ENCODE results near the gene WDFY4.
"Not testable (repeated sequence)": the region's sequence is repeated elsewhere in the genome, so short reads cannot be mapped to it uniquely, and the experiment has no call there.

WDFY4 gene, protein sequence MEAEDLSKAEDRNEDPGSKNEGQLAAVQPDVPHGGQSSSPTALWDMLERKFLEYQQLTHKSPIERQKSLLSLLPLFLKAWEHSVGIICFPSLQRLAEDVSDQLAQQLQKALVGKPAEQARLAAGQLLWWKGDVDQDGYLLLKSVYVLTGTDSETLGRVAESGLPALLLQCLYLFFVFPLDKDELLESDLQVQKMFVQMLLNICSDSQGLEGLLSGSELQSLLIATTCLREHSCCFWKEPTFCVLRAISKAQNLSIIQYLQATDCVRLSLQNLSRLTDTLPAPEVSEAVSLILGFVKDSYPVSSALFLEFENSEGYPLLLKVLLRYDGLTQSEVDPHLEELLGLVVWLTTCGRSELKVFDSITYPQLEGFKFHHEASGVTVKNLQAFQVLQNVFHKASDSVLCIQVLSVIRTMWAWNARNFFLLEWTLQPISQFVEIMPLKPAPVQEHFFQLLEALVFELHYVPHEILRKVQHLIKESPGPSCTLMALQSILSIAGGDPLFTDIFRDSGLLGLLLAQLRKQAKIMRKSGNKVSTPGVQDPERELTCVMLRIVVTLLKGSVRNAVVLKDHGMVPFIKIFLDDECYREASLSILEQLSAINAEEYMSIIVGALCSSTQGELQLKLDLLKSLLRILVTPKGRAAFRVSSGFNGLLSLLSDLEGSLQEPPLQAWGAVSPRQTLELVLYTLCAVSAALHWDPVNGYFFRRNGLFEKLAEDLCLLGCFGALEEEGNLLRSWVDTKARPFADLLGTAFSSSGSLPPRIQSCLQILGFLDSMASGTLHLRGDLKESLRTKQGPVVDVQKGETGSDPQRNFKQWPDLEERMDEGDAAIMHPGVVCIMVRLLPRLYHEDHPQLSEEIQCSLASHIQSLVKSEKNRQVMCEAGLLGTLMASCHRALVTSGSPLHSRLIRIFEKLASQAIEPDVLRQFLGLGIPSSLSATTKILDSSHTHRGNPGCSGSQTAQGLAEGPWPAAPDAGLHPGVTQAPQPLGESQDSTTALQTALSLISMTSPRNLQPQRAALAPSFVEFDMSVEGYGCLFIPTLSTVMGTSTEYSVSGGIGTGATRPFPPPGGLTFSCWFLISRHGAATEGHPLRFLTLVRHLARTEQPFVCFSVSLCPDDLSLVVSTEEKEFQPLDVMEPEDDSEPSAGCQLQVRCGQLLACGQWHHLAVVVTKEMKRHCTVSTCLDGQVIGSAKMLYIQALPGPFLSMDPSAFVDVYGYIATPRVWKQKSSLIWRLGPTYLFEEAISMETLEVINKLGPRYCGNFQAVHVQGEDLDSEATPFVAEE (N-terminal part only)

GRCh38 chr10:48684792-48685623, at the start of gene WDFY4:
WDFY4 (plus strand) TSS chr10:48684873; CDS start chr10:48709733, 24,860 bp downstream.
- DNase-seq (ENCODE audit: extremely low read depth in 1 of 2, low read depth in 1 of 2) = no peak

DNA sequence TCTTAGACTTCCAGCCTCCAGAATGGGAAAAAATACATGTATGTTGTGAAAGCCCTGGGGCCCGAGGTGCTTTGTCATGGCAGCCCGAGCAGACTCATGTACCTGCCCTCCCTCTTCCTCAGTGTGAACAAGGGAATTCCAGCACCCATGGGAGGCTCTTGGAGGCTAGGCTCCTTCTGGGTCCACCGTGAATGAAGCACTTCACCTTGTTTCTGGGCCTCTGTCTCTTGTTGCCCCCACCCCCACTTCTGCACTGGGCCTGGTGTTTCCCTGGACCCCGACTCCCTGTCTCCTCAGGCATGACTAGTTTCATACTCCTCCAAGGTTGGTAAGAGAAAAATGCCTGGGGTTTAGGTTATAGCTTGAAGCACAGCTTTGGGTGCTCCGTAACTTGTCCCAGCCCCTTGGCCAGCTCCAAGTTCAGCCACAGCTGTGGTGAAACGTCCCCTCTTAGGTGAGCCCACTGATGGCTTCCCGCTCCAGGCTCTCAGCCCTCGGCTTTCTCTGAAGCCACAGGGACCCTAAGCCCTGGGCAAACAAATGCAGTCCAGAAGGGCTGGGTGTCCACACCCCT, 49.6 kb upstream of the WDFY4 start:
- DNase-seq (ENCODE audit: extremely low read depth in 1 of 2, low read depth in 1 of 2) = no peak

GRCh38 chr10:48636231-48636630, 48.4 kb upstream of the WDFY4 start:
- no peak for DNase-seq (ENCODE audit: extremely low read depth in 1 of 2, low read depth in 1 of 2)

GRCh38 chr10:48636901-48637300, 47.8 kb upstream of the WDFY4 start:
- DNase-seq (ENCODE audit: extremely low read depth in 1 of 2, low read depth in 1 of 2) = no peak

DNA sequence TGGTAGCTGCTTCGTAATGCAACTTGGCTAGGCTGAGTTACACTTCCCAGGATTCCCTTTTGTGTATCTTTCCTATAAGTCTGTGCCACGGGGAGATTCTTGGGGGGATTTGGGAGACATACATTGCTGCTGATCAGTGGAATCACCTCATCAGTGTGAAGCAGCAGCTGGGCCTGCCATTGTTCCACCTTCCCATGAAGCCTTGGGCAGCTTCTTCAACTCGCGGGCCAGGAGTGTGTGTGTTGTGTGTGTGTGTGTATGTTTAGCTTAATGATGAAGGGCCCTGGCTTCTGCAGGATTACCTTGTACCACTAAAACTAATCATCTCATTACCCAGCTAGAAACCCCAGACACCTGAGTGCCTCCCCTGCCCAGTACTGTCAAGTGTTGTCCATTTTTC, 46.5 kb upstream of the WDFY4 start:
- DNase-seq (ENCODE audit: extremely low read depth in 1 of 2, low read depth in 1 of 2) = no peak

- no peak for DNase-seq (ENCODE audit: extremely low read depth in 1 of 2, low read depth in 1 of 2)
These were observed 45.7 kb upstream of the WDFY4 start for GRCh38 chr10:48638739-48639527.

DNA sequence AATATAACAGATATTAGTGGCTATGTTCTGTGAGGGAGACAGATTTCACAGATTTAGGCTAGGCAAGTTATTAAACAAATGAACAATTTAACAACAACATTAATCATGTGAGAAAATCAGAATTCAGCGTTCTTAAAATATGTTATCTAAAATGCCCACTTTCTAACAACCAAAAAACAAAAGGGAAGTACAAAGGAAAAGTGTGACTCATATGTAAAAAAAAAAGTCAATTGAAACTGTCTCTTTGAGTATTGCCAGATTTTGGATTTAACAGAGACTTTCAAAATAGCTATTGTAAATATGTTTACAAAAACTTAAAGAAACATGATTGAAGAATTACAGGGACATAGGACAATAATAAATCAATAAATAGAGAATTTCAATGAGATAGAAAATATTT, 45.0 kb upstream of the WDFY4 start:
- DNase-seq (ENCODE audit: extremely low read depth in 1 of 2, low read depth in 1 of 2) = no peak

- no peak for DNase-seq (ENCODE audit: extremely low read depth in 1 of 2, low read depth in 1 of 2)
These were observed 44.3 kb upstream of the WDFY4 start for GRCh38 chr10:48640326-48640725.

GRCh38 chr10:48641099-48641690, 43.5 kb upstream of the WDFY4 start:
- DNase-seq (ENCODE audit: extremely low read depth in 1 of 2, low read depth in 1 of 2) = not testable (repeated sequence)

DNA sequence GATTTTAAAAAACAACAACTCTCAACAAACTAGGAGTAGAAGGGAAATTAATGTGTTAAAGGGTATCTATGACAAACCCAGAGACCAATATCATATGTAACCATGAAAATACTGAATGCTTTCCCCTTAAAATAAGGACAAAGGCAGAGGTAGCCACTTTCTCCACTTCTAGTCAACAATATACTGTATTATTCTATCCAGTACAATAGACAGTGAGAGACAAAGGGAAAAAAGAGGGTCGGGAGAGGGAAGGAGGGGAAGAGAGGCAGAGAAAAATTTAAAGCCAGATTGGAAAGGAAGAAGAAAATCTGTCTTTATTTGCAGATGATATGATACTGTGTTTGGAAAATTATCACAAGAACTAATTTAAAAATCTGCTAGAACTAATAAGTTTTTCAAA, 39.1 kb upstream of the WDFY4 start:
- DNase-seq (ENCODE audit: extremely low read depth in 1 of 2, low read depth in 1 of 2) = no peak

DNA sequence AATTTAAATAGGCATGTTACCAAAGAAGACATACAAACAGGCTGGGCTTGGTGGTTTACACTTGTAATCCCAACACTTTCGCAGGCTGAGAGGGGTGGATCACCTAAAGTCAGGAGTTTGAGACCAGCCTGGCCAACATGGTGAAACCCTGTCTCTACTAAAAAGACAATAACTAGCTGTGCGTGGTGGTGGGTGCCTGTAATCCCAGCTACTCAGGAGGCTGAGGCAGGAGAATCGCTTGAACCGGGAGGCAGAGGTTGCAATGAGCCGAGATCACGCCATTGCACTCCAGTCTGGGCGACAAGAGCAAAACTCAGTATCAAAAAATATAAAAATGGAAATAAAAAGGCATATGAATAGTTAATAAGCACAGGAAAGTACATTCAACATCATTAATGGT, 37.6 kb upstream of the WDFY4 start:
- not testable (repeated sequence) for DNase-seq (ENCODE audit: extremely low read depth in 1 of 2, low read depth in 1 of 2)

DNA sequence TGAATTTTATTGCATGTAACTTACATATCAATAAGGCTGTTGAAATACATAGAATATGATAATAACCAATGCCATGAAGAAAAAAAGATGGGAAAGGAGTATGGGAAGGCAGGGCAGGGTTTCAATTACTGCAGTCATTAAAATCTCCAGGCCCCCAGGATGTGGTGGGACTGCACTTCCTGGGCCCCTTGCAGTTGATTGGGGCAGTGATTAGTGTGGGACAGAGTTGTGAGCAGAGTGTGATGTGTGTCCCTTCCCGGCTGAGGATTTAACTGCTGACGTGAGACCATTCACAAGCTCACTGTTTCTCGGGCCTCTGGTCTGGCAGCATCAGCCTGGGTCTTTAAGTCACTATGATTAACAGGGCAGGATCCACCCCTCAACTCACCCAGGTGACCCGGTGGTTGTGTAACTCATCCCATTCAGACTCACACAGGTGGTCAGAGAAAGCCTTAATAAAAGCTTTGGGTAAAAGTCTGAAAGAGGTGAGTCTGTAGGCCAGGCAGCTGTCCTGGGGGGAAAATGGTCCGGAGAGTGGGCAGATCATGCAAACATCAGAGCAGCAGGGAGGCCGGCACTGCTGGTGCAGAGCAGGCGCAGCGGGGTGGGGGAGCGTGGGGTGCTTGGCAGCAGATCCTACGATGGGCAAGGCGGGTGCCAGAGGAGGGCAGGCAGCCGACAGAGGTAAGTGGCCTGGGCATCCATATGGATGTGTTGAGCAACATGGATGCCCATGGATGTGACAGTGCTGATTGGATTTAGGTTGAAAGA, 36.3 kb upstream of the WDFY4 start:
- no peak for DNase-seq (ENCODE audit: extremely low read depth in 1 of 2, low read depth in 1 of 2)

DNA sequence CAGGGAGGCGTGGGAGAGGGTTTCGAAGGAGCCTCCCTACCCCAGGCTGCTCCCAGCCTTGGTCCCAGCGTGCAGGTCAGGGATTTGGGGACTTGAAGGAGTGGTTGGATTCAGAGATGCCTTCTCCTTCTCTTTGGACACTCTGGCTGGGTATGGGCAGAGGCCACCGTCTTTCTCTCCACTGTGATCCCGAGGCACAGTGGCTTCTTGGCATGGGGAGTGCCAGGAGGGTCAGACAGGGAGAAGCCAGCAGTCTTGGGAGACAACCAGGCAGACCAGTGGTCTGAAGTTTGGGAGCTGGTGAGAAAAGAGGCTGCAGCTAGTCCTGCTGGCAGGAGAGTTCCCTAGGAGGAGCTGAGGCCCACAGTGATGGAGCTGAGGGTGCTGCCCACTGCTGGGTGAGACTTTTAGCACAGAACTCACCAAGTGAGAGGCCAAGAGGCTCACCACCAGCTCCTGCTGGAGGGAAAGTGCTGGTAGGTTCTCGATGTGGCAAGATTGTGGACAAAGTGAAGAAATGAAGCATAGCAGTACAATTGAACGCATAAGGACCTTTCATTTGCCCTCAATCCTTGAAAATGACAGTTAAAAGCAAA, 35.2 kb upstream of the WDFY4 start:
- DNase-seq (ENCODE audit: extremely low read depth in 1 of 2, low read depth in 1 of 2) = no peak

DNA sequence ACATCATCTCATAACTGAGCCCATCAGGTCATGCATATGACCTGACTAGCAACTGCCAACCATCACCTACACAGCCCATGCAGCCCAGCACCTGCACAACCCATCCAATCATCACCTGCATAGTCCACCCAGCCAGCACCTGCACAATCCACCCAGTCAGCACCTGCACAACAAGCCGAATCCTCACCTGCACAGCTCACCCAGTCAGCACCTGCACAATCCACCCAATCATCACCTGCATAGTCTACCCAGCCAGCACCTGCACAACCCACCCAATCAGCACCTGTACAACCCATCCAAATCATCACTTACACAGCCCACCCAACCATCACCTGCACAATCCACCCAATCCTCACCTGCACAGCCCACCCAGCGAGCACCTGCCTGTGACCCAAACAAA, 33.4 kb upstream of the WDFY4 start:
- DNase-seq (ENCODE audit: extremely low read depth in 1 of 2, low read depth in 1 of 2) = no peak

- no peak for DNase-seq (ENCODE audit: extremely low read depth in 1 of 2, low read depth in 1 of 2)
These were observed 32.8 kb upstream of the WDFY4 start for GRCh38 chr10:48651839-48652238.

GRCh38 chr10:48652344-48652743, 32.3 kb upstream of the WDFY4 start:
- DNase-seq (ENCODE audit: extremely low read depth in 1 of 2, low read depth in 1 of 2) = no peak

DNA sequence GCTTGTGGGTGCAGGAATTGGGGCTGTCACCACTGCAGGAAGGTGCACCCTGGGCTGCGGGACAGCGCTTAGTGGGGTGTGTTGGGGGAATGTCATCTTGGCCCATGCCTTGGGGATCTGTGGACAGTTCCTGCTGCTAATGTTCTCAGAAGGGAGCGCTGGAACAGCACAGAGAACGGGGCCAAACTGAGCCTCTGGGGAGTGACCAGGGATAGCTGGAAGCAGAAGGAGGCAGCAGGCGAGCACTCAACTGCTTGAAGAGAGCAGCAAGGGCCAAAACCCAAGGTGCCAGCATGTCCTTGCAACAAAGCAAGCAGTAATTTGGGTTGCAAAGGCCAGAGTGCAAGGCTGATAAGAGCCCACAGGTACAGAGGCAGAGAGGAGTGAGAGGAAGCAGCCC, 31.3 kb upstream of the WDFY4 start:
- no peak for DNase-seq (ENCODE audit: extremely low read depth in 1 of 2, low read depth in 1 of 2)
